GM10266 (cell line): ENCODE measurements around the gene MFRP.

Experiments
- DNase-seq: peaks from one replicate; pipeline ENCODE4 v3.0.0; 2012; ENCODE audit errors: extremely low spot score
- CTCF ChIP-seq: IDR thresholded peaks from 2 replicates; pipeline ENCODE4 v1.5.1; 2012; ENCODE audit warnings: mild to moderate bottlenecking, low read depth; ENCODE audit not compliant: control insufficient read depth, insufficient read depth; ENCODE audit errors: missing control alignments

The MFRP gene

GRCh38 chr11:119303227-119303718 lies 43.2 kb downstream of the MFRP start:
- TF ChIP-seq CTCF: no peak
- DNase-seq: no peak

- DNase-seq: no peak
- no peak for TF ChIP-seq CTCF
Measured at GRCh38 chr11:119300198-119300964, 46.1 kb downstream of the MFRP start.

- TF ChIP-seq CTCF: no peak
- no peak for DNase-seq
Measured at GRCh38 chr11:119299416-119299815, 47.1 kb downstream of the MFRP start.

GRCh38 chr11:119298726-119299125 lies 47.8 kb downstream of the MFRP start:
- DNase-seq: no peak
- no peak for TF ChIP-seq CTCF

GRCh38 chr11:119297938-119298337 lies 48.6 kb downstream of the MFRP start:
- no peak for TF ChIP-seq CTCF
- no peak for DNase-seq

- DNase-seq: no peak
- no peak for TF ChIP-seq CTCF
Measured at GRCh38 chr11:119295178-119295577, 51.3 kb downstream of the MFRP start.

GRCh38 chr11:119293461-119293860 lies 53.0 kb downstream of the MFRP start:
- no peak for TF ChIP-seq CTCF

More at GRCh38 chr11:119293461-119293860, 53.0 kb downstream of the MFRP start:
- DNase-seq: no peak
